ENCODE data around the gene CHD2.
"Not testable (repeated sequence)": the region's sequence is repeated elsewhere in the genome, so short reads cannot be mapped to it uniquely, and the experiment has no call there.

The CHD2 gene

DNA sequence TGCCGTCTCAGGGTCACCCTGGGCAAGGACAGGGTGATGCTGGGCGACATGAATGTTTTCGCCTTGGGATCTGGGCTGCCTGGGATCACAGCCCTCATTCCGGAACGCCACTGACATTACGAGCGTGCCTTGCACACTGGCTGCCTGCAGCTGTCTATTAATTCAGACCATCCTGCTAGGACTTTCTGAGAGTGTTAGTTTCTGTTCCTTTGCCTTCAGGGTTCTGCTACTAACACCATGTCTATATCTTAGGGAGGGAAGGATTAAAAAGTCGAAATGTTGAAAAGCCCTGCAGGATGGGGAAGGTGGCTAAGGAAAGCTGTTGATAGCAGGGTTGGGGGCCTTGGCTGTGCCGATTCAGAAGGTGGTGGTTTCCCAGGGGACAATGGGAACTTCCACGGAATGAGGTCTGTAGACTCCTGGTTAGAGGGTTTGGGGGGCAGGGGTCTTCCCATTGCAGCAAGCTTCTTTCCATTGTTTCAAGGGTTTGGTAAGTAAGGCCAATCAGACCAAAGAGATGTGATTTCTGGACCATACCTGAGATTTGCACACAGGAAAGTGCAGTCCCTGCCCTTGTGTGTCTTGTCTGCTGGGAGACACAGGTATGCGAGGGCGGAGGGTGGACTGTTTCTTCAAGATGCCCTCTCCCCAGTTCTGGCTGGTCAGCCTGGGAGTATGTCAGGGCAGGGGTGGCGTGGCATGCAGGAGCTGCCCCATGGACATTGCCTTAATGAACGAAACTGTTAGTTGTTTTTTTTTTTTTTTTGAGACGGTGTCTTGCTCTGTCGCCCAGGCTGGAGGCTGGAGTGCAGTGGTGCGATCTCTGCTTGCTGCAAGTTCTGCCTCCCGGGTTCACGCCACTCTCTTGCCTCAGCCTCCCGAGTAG lies 137.9 kb downstream of the CHD2 start:
- no peak for DNase-seq

DNA sequence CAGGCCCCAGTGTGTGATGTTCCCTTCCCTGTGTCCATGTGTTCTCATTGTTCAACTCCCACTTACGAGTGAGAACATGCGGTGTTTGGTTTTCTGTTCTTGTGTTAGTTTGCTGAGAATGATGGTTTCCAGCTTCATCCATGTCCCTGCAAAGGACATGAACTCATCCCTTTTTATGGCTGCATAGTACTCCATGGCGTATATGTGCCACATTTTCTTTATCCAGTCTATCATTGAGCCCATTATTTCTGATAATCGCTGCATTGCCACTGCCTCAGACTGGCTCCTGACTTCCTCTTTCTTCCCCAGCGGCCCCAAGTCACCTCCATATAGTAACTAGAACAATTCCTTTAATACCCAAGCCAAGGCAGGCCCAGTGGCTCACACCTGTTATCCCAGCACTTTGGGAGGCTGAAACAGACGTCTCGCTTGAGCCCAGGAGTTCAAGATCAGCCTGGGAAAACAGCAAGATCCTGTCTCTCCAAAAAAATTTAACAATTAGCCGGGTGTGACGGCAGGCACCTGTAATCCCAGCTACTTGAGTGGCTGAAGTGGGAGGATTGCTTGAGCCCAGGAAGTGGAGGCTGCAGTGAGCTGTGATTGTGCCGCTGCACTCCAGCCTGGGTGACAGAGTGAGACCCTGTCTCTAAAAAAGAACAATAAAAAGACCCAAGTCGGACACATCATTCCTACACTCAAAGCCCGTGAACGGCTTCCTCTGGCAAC lies 139.6 kb downstream of the CHD2 start:
- DNase-seq, result not testable (repeated sequence)

DNA sequence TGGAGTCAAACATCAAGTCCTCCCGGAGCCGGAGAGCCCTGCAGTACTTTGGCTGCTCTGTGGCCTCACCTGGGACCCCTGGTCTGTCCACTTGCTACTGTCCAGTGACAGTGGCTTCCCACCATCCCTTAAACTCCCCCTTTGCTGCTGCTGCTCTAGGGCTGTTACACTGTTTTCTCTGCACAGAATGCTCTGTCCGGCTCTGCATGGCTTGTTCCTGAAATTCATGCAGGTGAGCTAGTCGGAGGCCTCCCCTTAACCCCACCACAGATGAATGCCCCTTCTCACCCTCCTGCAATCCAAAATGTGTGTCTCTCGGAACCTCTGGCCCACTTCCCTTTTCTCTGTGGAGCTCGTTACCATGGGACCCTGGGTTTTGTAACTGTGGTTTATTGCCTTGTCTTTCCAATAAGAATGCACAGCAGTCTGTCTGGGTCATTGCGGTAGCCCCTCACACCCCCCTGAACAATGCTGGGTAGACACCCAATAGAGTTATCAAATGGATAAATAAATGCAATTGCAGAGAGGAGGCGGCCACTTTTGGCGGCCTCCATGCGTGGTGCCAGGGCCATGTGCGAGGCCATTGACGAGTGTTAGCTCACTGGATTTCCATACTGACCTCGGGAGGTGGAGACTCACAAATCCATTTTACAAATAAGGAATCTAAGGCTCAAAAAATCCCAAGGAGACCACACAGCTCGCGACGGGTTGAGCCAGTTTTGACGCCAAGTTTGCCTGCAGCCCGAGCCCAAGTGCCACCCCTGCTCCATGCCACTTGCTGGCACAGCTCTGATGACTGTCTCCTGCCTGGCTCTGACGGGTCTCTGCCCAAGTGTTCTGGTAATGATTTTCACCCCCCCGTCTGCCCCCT lies 140.4 kb downstream of the CHD2 start:
- no peak for DNase-seq

DNA sequence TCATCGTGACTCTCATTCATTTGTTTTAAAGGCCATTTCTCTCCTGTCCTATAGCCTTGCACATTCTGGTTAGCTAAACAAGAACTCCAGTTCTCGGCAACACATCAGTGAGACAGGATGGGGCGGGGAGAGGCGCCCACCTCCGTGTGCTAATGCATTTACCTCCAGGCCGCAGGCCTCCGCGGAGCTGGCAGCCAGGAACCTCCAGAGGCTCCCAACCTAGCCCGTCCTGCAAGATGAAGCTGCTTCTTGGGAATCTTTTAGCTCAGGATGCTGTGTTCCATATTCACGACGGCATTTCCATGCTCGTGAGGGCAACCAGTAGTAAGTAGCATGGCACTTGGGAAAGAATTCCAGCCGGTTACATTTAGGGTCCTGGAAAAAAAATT lies 141.0 kb downstream of the CHD2 start:
- DNase-seq, result no peak

DNA sequence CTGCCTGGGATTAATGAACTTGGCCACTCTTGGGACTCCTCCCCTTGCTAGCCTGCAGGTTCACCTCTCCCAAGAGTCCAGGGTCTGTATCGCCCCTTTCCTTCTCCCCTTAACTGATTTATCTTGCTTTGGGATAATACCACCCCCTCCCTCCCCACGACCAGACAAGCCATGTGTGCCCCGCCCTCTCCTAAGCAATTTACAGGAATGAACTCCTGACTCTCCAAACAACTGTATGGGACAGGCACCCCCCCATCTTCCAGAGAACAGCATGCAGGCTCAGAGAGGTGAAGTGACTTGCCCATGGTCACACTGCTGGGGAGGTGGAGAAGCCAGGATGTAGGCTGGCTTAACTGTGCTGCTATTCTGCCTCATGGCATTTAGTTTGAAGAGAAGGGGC lies 142.1 kb downstream of the CHD2 start:
- DNase-seq, result no peak

DNA sequence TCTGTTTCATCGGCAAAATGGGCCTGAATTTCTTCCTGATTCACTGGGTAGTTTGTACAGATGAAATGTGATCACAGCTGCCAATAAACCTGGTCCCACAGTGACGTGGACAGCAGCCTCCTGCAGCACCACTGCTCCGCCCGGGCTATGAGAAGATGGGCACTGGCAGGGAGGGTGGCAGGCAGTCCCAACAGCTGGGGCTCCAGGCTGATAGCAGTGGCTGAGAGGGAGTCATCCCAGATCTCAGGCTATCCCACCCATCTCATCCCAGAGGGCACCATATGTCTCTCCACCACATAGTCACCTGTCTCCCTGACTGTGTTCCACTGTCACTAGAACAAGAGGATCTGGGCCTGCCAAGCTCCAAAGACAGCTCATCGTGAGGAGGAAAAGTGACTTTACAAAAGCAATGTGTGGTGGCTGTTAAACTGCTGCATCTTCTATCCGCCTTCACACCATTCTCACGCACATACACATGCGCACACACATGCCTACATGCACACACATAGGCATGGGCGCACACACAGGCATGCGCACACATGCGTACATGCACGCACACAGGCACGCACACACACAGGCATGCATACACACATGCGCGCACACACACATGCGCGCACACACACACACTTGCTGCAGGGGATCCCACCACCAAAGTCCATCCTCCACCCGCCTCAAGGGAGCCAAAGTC lies 142.7 kb downstream of the CHD2 start:
- DNase-seq, result no peak

DNA sequence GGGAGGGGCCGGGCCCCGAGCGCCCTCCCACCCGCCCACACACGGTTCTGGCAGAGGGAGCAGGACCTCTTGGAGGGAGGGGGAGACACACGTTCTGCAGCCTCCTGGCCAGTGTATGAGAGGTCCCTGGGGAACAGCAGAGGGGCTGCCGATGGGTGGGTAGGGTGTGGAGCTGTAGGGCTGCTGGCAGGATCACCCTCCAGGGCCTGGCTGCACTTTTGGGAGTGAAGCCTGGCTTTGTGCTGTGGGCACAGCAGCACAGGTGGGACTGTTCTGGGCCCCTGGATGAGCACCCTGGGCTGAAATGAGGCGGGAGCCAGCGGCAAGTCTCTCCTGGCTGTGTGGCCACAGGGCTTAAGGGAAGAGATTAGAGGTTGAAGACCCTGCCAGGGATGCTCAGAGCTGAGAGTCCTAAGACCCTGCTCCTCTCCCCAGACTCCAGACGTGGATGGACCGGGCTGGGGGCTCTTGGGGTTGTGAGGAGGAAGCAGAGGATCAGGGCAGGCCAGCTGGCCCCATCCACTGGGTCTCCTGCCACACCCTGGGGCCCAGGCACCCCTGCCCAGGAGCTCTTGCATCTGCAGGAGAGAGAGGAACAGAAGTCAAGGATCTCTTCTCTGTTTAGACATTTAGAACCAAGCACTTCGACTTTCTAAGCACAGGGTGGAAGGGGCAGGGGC lies 143.6 kb downstream of the CHD2 start:
- no peak for DNase-seq

DNA sequence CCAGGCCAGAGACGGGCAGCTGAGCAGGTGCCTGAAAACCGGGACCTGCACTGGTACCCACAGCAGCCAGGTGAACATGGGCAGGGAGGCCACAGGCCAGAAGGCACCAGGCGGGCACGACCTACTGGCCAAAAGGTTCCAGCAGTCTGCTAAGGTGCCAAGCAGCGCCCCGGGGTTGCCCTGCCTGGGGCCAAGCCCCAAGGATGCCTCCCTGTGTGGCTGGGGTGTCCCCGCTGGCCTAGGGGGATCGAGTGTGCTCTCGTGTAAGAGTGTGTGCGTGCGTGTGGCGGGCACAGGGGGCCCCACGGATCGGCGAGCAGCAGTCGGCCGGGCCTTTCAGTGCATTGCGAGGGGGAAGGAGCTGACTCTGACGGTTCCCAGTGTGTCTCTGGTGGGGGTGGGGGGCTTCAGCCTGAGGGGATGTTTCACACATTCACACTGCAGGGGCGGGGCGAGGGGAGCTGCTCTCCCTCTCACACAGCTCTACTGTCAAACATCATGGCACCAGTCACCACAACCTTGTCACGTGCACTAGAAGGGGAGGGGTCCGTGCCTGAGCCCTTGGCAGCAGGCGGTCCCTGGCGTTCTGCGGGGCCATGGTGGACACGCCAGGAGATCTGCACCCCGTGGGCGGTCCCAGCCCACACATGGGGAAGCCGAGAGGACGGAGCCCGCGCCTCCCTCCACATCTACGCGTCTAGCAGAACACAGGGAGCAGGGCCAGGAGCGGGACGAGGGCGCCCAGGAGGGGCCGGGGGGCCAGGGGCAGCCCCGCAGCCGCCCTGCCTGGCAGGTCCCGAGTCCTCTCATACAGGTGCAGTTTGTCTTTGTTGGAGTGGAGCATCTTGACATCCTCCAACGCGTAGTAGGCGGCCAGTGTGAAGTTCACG lies 144.4 kb downstream of the CHD2 start:
- no peak for DNase-seq

DNA sequence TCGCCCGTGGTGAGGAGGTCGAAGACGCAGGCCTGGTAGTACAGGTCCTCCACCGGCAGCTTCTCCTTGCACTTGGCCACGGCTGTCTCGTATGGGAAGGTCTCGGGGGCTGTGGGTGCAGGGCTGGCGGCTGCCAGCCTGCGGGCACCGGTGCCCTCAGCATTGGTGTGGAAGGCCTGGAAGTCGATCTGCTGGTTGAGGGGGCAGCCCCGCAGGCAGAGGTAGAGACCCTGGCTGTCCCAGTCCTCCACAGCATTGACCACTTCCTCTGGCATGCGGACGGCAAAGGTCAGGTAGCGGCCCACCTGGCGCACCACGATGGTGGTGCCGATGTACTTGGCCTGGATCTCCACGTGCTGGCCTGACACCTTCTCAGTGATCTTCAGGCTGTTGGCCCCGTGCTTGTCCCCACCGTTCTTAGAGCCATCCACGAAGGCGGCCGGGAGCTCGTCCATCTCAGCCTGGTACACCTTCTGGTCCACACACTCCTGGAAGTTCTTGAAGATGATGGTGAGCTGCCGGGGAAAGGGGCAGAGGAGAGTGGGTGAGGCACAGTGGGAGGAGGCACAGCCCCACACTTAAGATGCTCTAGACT lies 145.2 kb downstream of the CHD2 start:
- no peak for DNase-seq

DNA sequence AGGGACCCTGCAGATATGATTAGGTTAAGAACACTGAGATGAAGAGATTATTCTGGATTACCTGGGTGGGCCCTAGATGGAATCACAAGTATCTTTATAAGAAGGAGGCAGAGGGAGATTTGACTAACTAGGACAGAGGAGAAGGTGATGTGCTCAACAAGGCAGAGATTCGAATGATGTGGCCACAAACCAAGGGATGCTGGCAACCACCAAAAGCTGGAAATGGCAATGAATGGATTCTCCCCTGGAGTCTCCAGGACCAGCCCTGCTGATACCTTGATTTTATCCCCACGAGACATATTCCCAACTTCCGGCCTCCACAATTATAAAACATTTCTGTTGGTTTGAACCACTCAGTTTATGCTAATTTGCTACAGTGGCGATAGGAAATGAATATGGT lies 146.0 kb downstream of the CHD2 start:
- DNase-seq, result no peak

DNA sequence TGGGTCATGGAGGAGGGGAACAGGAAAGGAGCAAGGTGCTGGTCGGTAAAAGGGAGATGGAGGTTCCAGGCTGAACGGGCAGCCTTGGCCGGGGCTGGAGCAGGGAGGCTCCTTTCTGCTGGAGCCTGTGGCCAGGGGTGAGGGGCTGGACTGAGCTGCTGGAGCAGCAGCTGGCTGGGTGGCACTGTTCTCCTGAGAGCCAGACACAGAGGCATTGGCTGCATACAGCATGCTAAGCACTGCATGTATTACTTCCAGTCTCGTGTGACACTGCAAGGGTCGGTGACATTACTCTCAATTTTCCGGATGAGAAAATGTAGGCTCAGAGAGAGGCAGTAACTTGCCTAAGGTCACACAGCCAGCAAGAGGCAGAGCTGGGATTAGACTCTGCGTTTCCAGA lies 146.6 kb downstream of the CHD2 start:
- DNase-seq, result no peak

DNA sequence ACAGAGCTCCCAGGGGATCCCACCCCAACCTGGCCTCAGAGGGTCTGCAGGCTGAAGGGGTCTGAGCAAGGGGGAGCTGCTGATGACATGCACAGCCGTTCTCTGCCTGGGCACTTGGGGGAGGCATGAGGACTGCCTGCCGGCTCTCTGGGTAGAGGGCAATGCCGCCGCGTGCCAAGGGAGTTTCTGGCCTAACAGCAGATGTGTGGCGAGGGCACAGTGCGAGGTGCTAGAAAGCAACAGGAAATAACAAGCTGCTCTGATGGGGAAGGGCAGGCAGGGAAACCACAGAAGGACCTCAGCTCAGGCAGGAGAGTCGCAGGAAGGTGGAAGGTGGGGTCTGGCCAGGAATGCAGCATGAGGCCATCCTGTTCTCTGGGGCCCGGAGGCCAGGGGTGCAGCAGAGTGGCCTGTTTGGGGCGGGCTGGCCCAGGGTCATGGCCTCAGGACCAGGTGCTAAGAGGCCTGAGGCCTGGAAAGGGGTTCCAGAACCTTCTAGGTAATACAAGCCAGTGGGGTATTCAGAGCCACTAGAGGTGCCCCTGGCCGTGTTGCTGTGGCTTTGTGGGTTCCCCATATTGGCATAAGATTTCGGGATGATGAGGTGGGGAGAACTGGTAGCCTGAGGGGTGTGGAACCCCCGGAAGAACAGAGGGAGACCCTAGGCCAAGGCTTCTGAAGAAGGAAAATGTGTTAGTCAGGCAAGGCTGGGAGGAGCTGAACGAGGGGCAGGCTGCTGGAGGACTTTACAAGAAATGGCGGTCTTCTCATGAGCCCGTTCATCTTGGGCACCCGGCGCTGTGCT lies 147.7 kb downstream of the CHD2 start:
- no peak for DNase-seq

DNA sequence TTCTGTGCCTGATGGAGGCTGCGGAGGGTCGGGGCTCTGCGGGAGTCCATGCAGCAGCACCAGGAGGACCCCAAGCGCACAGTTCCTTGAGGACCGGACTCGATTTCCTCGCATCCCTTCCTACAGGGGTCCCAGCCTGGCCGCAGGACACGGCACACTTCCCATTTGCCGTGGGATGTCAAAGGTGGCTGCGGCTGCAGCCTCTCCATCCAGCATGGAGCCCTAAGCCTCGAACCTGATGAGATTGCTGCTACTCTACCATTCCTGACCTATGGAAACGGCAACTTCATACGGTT lies 148.2 kb downstream of the CHD2 start:
- no peak for DNase-seq

DNA sequence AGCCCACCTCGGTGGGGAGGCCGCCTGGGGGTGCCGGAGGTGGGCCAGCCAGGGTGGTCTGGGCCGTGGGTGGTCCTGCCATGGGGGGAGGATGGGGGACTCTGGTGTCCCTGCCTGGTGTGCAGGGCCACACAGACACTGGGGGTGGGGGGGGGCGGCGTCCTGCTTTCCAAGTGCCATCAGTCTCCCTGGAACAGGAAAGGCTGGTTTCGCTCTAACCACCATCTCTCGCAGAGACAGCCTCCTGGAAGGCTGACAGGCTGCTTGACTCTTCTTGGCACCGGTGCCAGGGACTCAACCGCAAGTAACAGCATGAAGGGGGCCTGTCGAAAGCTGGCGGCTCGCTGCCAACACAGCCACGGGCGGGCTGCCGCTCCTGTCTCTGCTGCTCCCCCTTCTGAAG lies 148.6 kb downstream of the CHD2 start:
- DNase-seq, result no peak

DNA sequence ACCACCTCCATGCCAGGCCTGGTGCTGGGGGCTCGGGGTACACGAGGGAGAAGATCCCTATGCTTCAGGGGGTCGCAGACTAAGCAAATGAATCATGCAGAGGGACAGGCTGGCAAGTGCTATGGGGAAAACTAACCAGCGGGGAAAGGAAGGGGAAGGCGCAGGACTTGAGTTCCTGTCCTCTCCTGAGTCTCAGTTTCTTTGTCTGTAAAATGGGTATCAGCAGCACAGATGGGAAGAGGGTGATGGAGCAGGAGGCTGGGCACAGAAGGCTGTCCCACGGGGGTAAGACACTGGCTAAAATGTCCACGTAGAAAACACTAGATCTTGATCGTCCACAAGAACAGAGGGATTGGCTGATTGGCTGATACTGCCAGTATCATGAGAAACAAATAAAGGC lies 149.1 kb downstream of the CHD2 start:
- DNase-seq, result no peak

DNA sequence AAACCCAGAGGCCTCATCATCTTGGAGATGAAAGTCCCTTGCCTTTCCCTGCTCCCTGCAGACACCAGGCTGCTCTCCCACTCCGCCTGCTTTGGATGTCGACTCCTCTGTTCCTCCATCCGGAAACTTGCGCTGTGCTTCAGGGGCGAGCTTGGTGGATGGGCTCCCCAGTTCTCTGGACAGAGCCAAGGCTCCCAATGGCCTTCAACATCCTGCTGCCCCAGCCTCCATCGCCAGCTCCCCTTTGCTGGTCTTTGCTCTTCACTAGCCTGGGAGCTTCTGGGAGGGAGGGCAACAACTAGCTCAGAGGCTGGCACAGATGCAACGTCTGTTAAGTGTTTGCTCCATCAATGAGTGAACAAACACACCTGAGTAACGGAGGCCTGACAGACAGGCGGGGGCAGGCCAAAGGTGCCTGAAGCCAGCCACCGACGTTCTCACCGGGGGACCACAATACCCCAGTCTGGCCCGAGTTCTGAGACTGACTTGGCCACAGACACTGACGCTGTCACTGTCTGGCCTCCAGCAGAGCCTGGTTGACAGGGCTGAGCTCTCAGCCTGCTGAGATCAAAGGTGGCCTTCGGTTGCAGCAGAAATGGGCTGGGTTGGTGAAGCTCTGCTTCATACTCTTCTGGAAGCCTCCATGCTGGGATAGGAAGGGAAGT lies 149.9 kb downstream of the CHD2 start:
- DNase-seq, result no peak

DNA sequence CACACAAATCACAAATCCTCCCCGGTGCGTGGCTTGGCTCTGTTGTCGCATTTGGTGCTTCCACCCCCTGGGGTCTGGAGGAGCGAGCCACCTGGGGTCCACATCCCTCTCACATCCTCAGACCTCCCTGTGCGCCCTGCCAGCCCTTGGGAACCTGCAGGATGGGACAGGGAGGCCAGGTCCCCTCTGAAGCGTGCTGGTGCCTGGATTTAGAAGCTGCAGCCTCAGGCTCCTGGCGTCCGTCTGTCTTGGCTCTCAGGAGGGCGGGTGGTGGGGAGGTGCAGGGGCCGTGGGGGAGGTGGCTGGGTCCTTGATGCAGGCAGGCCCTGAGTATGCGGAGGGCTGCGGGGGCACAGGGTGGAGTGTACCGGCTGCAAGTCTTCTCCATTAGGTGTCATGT lies 150.5 kb downstream of the CHD2 start:
- no peak for DNase-seq

DNA sequence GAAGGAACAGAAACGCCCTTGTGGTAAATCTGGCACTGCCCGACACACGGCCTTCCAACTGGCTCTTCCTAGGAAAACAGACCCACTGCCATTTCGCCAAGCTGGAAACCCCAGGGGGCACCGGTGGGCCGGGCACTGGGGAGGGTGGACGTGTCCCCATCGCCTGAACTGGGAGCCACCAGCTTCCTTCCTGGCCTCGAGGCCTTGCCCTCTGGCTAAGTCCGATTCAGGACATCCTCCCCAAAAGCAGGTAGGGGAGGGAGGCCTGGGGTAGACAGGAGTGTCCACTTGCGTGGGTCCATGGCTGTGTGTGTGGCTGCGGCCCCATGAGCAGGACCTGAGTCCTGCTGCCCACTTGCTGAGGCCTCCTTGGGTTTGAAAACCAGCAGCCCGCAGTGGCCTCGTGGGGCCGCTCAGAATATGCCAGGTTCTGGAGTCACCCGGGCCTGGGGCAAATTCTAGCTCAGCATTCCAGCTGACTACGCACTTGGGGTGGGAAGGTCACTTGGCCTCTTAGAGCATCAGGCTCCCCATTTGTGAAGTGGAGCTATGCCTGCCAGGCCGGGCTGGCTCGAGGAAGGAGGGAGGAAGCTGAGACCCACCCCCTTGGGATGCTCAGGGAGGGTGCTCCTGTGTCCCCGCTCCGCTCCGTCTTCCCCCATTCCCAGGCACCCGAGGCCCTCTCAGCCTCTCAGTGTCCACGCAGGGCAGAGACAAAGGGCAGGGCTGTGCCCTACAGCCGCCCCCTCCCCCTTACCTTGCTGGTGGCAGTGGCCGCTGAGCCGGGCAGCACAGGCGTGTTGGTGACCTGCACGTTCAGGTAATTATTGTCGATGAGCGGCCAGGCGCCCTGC lies 151.3 kb downstream of the CHD2 start:
- no peak for DNase-seq
